ENCODE results near the gene PTGIR. TPM values are rescaled to one million over a fixed set of nuclear protein-coding genes. Genes with fewer than 3 reads are reported as not detected.

The PTGIR gene
- total and polyA plus RNA-seq, 8 donors = 9.2 to 14.1 (median 11.8) TPM

DNA sequence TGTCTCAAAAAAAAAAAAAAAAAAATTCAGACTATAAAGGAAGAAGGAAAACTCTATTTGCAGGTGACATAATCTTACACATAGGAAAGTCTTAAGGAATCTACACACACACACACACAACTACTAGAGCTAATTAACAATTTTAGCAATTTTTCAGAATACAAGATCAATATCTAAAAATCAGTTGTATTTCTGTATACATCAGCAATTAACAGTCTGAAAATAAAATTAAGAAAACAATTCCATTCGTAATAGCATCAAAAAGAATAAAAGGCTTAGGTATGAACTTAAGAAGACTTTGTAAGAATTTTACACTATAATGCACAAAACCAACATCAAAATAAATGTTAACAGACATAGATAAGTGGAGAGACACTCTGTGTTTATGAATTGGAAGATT is 39.4 kb downstream of the PTGIR start:
- Histone ChIP-seq H3K36me3 (no peaks in the 10 kb centered on the region), H3K9me3 (no peaks in the 10 kb centered on the region), H3K27me3 (no peaks in the 10 kb centered on the region), H3K27ac (no peak overlapping the region), H3K4me3 (no peak overlapping the region), H3K4me1 (no peaks in the 10 kb centered on the region)
- TF ChIP-seq, protein P1, sequence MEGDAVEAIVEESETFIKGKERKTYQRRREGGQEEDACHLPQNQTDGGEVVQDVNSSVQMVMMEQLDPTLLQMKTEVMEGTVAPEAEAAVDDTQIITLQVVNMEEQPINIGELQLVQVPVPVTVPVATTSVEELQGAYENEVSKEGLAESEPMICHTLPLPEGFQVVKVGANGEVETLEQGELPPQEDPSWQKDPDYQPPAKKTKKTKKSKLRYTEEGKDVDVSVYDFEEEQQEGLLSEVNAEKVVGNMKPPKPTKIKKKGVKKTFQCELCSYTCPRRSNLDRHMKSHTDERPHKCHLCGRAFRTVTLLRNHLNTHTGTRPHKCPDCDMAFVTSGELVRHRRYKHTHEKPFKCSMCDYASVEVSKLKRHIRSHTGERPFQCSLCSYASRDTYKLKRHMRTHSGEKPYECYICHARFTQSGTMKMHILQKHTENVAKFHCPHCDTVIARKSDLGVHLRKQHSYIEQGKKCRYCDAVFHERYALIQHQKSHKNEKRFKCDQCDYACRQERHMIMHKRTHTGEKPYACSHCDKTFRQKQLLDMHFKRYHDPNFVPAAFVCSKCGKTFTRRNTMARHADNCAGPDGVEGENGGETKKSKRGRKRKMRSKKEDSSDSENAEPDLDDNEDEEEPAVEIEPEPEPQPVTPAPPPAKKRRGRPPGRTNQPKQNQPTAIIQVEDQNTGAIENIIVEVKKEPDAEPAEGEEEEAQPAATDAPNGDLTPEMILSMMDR (IDR thresholded peaks at IDR 0.05) = no peak
- intact Hi-C loops (cut with DNase I) = no loop called here
- DNase-seq (no peak), ATAC-seq (no peak)

DNA sequence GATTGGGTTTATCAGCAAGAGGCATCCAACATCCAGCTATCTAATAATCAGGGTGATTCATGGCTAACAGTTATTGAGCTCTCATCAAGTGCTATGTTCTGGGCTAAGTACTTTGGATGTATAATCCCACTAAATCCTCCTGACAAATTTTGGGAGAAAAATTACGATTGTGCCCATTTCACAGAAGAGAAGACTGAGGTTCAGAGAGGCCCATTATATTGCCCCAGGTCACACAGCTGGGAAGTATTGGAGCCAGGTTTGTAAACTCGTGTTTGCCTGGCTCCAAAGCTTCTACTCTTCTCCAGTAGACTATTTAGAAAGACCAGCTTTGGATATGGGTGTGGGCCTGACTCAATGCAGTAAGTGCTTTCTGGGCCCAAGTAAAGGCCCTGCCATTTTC is 44.6 kb downstream of the PTGIR start:
- Histone ChIP-seq H3K9me3 (no peaks in the 10 kb centered on the region), H3K4me3 (no peak overlapping the region), H3K27ac (no peak overlapping the region), H3K36me3 (no peaks in the 10 kb centered on the region), H3K27me3 (no peaks in the 10 kb centered on the region), H3K4me1 (peaks cover 0 to 5% of the 10 kb centered on the region in 2 donors)
- DNase-seq (no peak), ATAC-seq (no peak)
- TF ChIP-seq, protein P1 (IDR thresholded peaks at IDR 0.05) = no peak
- intact Hi-C loops (cut with DNase I) = no loop called here

DNA sequence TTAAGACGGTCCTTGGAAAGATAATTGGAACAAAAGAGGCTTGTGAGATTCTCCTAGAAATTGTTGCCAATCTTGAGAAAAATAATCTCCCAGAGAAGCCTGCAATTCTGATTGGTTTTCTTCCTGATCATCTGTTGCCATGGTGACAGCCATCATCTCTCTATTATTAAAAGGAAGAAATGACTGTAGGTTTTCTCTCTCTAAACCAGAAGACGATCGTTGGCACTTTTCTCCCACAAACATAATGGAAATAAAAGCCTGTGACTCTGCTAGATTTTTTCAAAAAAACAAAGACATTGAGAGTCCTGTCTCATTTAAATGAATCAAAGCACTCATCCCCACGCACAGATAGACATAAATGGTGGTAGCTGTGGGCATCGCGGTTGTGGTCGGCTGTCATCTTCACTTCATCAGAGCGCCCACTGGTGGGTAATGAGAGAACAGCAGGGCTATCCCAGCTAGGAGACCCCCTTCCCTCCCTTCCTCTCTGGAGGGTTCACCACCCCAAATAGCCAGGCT is 45.5 kb downstream of the PTGIR start:
- Histone ChIP-seq H3K36me3 (no peaks in the 10 kb centered on the region), H3K27ac (no peak overlapping the region), H3K4me3 (no peak overlapping the region), H3K9me3 (no peaks in the 10 kb centered on the region), H3K27me3 (no peaks in the 10 kb centered on the region), H3K4me1 (peaks cover 0 to 5% of the 10 kb centered on the region in 2 donors)
- ATAC-seq (no peak), DNase-seq (no peak)
- TF ChIP-seq, protein P1 (IDR thresholded peaks at IDR 0.05) = no peak
- intact Hi-C loops (cut with DNase I) = no loop called here

DNA sequence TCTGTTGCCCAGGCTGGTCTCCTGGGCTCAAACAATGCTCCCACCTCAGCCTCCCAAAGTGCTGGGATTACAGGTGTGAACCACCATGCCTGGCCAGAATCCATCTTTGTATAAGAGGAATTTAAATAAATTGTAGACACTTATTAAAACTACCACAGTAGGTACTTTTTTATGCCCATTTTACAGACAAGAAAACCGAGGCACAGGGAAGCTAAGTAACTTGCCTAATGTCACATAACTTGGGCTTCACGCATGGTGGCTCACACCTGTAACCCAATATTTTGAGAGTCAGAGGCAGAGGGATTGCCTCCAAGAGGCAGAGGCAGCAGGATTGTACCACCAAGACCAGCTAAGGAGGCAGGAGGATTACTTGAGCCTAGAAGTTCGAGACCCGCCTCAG is 46.4 kb downstream of the PTGIR start:
- no peak for DNase-seq
- intact Hi-C loops (cut with DNase I) = no loop called here
- ATAC-seq = no peak
- TF ChIP-seq, protein P1 (IDR thresholded peaks at IDR 0.05) = no peak
- Histone ChIP-seq H3K9me3 (no peaks in the 10 kb centered on the region), H3K27me3 (no peaks in the 10 kb centered on the region), H3K36me3 (no peaks in the 10 kb centered on the region), H3K4me3 (no peak overlapping the region), H3K4me1 (peaks cover 0 to 5% of the 10 kb centered on the region in 2 donors), H3K27ac (no peak overlapping the region)

DNA sequence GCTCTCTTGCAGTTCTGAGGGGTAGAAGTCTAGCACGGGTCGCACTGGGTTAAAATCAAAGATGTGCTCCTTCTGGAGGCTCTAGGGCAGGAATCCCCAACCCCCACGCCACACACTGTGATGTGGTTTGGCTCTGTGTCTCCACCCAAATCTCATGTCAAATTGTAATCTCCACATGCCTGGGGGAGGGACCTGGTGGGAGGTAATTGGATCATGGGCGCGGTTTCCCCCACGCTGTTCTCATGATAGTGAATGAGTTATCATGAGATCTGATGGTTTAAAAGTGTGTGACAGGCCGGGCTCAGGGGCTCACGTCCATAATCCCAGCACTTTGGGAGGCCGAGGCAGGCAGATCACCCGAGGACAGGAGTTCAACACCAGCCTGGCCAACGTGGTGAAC is 50.4 kb downstream of the PTGIR start:
- intact Hi-C loops (cut with DNase I) = no loop called here
- Histone ChIP-seq H3K4me1 (peaks cover 0 to 5% of the 10 kb centered on the region in 2 donors), H3K27me3 (no peaks in the 10 kb centered on the region), H3K36me3 (no peaks in the 10 kb centered on the region), H3K4me3 (no peak overlapping the region), H3K9me3 (no peaks in the 10 kb centered on the region), H3K27ac (no peak overlapping the region)
- DNase-seq = no peak
- ATAC-seq = no peak
- TF ChIP-seq, protein P1 (IDR thresholded peaks at IDR 0.05) = no peak

Data from left lung (tissue), 10 donors.